Activated T-helper 2 cell treated with anti-CD3 and anti-CD28 coated beads, Interferon-gamma antibody, Interleukin-2, Interleukin-4, amounts not matched to agents 10 μg/mL and 5 μg/mL and 100 μg/mL, durations not matched to agents 14 hours and 24 hours and 36 hours (primary cell): ENCODE data around the gene MMEL1. TPM values are rescaled to one million over a fixed set of nuclear protein-coding genes. Genes with fewer than 3 reads are reported as not detected.
"Not testable (repeated sequence)": the region's sequence is repeated elsewhere in the genome, so short reads cannot be mapped to it uniquely, and the experiment has no call there.

Experiments
- DNase-seq: peaks from one replicate; pipeline ENCODE4 v3.0.0; 2021; ENCODE audit warnings: low spot score
- H3K27ac Mint-ChIP-seq: one replicate; pipeline ENCODE4 v1.8.0; 2021; ENCODE audit warnings: mixed read lengths
- H3K27me3 Mint-ChIP-seq: one replicate; pipeline ENCODE4 v1.8.0; 2021; ENCODE audit warnings: low read depth, mixed read lengths
- H3K36me3 Mint-ChIP-seq: one replicate; pipeline ENCODE4 v1.8.0; 2021; ENCODE audit warnings: low read depth, mixed read lengths
- H3K4me1 Mint-ChIP-seq: one replicate; pipeline ENCODE4 v1.8.0; 2021; ENCODE audit warnings: low read depth, mixed read lengths
- H3K4me3 Mint-ChIP-seq: one replicate; pipeline ENCODE4 v1.8.0; 2021; ENCODE audit warnings: low read depth, mild to moderate bottlenecking, moderate library complexity, mixed read lengths
- H3K9me3 Mint-ChIP-seq: one replicate; pipeline ENCODE4 v1.8.0; 2021; ENCODE audit warnings: mixed read lengths
- intact Hi-C: fragments of 100-400 bp; cut with micrococcal nuclease; formaldehyde crosslinking; loops from one replicate; pipeline ENCODE4 v1.15.1; 2023
- total RNA-seq: library from RNA; stranded (reverse); gene quantifications from 2 replicates; pipeline ENCODE4 v1.2.3, GENCODE V29; 2022

The MMEL1 gene
- total RNA-seq, 1 donor from 2014 or later: 0.73 TPM

DNA sequence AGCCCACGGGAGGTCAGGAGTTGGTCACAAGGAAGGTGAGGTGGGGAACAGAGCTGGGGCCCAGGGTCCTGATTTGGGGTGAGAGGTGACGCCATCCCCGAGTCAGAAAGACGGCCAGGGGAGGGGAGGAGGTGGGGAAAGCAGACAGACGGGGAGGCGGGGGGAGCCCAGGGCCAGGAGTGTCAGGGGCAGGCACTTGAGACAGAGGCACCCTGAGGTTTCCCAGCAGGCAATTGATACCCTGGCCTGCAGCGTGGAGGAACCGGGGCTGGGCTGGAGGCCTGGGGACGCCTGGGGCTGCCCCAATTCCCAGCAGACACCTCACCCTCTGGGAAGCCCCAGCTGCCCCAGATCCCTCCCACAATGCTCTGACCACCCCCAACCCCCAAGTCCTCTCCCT lies 79.7 kb downstream of the MMEL1 start:
- peaks cover 21% of the 10 kb centered on the region for H3K4me1 Mint-ChIP-seq
- H3K36me3 Mint-ChIP-seq: peaks cover 33% of the 10 kb centered on the region
- H3K9me3 Mint-ChIP-seq, H3K27ac Mint-ChIP-seq, DNase-seq, H3K4me3 Mint-ChIP-seq, H3K27me3 Mint-ChIP-seq: not testable (repeated sequence)
- intact Hi-C loops: loop anchor here (10.0 kb wide), 1 partner anchor 1148 kb away; the partner anchor contains the start of gene MRPL20

- H3K36me3 Mint-ChIP-seq: peaks cover 26% of the 10 kb centered on the region
- intact Hi-C loops: loop anchor here (10.0 kb wide), 1 partner anchor 1147 kb away; the partner anchor contains the start of gene MRPL20
- peaks cover 26% of the 10 kb centered on the region for H3K4me1 Mint-ChIP-seq
- H3K4me3 Mint-ChIP-seq: no peak overlapping the region
- no peak overlapping the region for H3K27ac Mint-ChIP-seq
- H3K9me3 Mint-ChIP-seq: no peaks in the 10 kb centered on the region
- H3K27me3 Mint-ChIP-seq: no peaks in the 10 kb centered on the region
- DNase-seq: no peak
These were observed 80.6 kb downstream of the MMEL1 start for GRCh38 chr1:2552189-2552588.

DNA sequence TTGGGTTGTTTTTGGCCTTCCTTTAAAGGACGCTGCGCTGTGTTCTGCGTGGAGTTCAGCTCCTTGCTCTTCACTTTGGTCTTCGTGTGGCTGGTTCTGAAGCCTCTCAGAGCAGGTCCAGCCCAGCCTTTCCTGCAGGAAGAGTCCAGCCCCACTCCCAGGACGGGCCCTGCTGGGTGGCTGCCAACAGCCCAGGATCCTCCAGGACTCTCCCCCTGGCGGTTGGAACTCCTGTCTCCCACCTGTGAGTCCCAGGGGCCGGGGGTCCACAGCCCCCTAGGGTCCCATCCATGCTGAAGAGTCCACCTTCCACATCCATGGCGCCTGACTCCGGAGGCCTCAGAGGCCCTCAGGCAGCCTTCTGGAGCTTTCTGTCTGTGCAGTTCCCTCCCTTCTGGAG lies 81.3 kb downstream of the MMEL1 start:
- not testable (repeated sequence) for H3K27me3 Mint-ChIP-seq, H3K9me3 Mint-ChIP-seq, H3K4me3 Mint-ChIP-seq, DNase-seq
- peaks cover 21% of the 10 kb centered on the region for H3K36me3 Mint-ChIP-seq
- H3K27ac Mint-ChIP-seq: peak overlapping the region; percentile 17
- intact Hi-C loops: loop anchor here (10.0 kb wide), 1 partner anchor 1147 kb away; the partner anchor contains the start of gene MRPL20
- H3K4me1 Mint-ChIP-seq: peaks cover 26% of the 10 kb centered on the region

DNA sequence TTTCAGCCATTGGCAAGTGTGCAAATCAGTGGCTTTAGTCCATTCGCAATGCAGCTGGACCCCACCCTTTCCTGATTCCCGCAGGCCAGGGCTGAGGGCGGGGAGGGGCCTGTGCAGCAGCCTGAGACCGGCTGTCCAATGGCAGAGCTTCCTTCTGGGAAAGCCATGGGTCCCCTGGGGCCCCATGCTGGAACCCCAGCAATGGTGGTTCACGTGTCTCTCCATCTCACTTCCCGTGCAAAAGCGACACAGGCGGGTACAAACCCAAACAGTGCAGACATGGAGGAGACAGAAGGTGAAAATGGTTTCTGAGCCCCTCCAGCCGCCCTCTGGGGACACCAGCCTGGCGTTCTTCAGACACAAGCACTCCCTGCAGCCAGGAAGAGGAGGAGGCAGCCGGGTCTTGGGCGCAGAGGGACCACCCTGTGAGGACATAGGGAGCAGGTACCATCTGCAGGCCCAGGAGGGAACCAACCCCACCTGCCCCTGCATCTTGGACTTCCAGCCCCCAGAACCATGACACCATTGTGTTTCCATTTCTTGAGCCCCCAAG lies 82.4 kb downstream of the MMEL1 start:
- H3K27me3 Mint-ChIP-seq, DNase-seq, H3K27ac Mint-ChIP-seq, H3K4me3 Mint-ChIP-seq, H3K9me3 Mint-ChIP-seq: not testable (repeated sequence)
- intact Hi-C loops: loop anchor here (10.0 kb wide), 1 partner anchor 1146 kb away; the partner anchor contains the start of gene MRPL20
- peaks cover 14% of the 10 kb centered on the region for H3K36me3 Mint-ChIP-seq
- peaks cover 26% of the 10 kb centered on the region for H3K4me1 Mint-ChIP-seq

DNA sequence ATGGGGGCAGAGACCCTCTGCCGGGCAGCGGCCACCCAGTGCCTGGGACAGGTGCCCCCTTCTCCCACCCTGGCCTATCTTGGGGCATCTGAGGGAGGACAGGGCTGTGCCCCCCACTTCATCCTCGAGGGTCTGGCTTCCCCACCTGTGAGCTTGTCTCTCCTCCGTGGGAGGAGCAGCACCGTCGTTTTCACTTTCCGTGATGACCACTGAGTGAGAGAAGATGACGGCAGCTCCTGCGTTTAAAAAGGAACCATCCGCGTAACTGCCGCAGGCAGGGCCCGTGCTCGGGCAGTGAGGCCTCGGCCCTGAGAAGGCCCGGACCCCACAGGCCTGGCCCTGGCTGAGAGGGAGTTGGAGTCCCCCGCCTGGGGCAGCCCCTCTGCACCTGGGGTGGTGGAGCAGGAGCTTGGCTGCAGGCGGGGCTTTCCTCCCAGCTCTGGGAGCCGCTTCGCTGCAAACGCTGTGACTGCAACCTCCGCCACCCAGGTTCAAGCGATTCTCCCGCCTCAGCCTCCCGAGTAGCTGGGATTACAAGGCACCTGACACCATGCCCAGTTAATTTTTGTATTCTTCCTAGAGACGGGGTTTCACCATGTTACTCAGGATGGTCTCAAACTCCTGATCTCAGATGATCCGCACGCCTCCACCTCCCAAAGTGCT lies 83.3 kb downstream of the MMEL1 start:
- H3K27ac Mint-ChIP-seq: peak overlapping the region; percentile 95
- not testable (repeated sequence) for H3K9me3 Mint-ChIP-seq, DNase-seq, H3K27me3 Mint-ChIP-seq
- H3K4me3 Mint-ChIP-seq: peak overlapping the region; percentile 37
- peaks cover 22% of the 10 kb centered on the region for H3K4me1 Mint-ChIP-seq
- intact Hi-C loops: loop anchor here (10.0 kb wide), 2 partner anchors 95 to 1145 kb away; partner anchors contain the start of gene MRPL20
- peaks cover 11% of the 10 kb centered on the region for H3K36me3 Mint-ChIP-seq

DNA sequence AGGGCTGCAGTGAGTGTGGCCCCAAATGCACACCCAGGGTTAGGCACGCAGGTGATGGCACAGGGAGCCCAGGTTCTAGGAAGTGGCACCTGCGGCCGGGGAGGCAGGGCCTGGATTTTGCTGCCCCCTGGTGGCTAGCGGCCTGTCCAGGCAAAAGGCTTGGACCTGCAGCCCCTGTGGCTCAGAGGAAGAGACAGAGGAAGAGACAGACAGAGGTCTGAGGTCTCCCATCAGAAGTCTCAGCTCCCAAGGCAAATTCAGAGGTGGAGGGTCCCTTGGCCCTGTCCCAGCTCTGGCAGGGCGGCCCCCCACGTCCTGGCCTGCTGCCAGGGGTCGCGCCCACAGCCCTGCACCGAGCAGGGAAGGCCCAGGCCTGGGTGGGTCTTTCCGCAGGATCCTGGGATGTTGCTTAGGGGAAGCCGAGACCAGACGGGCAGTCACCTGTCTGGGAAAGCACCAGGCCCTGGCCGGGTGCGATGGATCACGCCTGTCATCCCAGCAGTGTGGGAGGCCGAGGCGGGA lies 84.7 kb downstream of the MMEL1 start:
- DNase-seq: peak; percentile 73
- Mint-ChIP-seq H3K27me3 (no peaks in the 10 kb centered on the region), H3K4me3 (peak overlapping the region; percentile 85), H3K4me1 (peaks cover 15% of the 10 kb centered on the region), H3K9me3 (no peaks in the 10 kb centered on the region), H3K36me3 (peaks cover 10% of the 10 kb centered on the region), H3K27ac (peak overlapping the region; percentile 95)
- intact Hi-C loops: loop anchor here (1.0 to 10.0 kb wide), 3 partner anchors 8 to 97 kb away; partner anchors contain the start of gene TNFRSF14

DNA sequence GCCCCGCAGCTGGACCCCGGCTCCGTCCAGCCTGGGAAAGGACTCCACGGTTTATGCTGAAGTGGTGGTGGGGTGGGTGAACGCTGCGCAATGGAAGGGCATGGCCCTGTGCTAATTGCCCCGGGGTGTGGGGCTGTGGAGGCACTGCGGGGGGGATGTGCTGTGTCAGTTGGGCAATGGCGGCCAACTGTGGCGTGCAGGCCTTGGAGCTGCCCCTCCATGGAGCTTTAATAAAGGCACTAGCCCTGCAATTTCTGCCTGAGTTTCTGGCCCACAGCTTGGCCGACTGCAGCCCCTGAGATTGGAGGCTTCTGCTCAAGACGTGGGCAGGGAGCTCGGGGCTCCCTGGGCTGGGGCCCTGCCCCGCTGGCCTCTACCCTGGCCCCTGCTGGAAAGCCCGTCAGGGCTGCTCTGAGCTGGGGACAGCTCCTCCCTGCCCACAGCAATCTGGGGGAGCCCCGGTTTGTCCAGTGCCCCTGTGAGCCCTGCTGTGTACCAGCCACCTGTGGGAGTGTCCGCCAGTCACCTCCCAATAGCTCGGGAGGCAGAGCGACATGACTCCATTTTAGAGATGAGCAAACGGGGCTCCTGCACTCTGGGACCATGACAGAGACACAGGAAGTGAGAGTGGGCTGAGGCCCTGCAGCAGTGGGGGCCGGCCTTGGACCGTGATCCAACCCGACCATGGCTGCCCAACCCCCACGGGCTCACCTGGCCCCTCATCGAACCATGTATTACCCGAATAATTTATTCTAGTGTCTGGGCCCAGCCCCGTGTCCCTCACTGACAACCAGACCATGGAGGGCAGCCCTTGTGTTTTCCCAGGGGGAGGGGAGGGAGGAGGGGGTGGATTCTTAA lies 85.4 kb downstream of the MMEL1 start:
- intact Hi-C loops: loop anchor here (1.0 to 10.0 kb wide), 5 partner anchors 9 to 133 kb away; partner anchors contain the start of genes PANK4 and TNFRSF14
- H3K9me3 Mint-ChIP-seq: no peaks in the 10 kb centered on the region
- peak; percentile 46 for DNase-seq
- no peaks in the 10 kb centered on the region for H3K27me3 Mint-ChIP-seq
- H3K27ac Mint-ChIP-seq: peak overlapping the region; percentile 95
- H3K4me1 Mint-ChIP-seq: peaks cover 15% of the 10 kb centered on the region
- peaks cover 10% of the 10 kb centered on the region for H3K36me3 Mint-ChIP-seq
- peak overlapping the region; percentile 85 for H3K4me3 Mint-ChIP-seq

- no peaks in the 10 kb centered on the region for H3K9me3 Mint-ChIP-seq
- peaks cover 15% of the 10 kb centered on the region for H3K4me1 Mint-ChIP-seq
- peaks cover 3% of the 10 kb centered on the region for H3K27me3 Mint-ChIP-seq
- H3K4me3 Mint-ChIP-seq: peak overlapping the region; percentile 85
- H3K36me3 Mint-ChIP-seq: peaks cover 10% of the 10 kb centered on the region
- DNase-seq: peak; percentile 88
- H3K27ac Mint-ChIP-seq: peak overlapping the region; percentile 95
- intact Hi-C loops: loop anchor here (1.0 to 10.0 kb wide), 3 partner anchors 20 to 132 kb away; partner anchors contain the start of gene PANK4
These were observed 86.2 kb downstream of the MMEL1 start for GRCh38 chr1:2546515-2547209.

- Mint-ChIP-seq H3K27me3 (peaks cover 7% of the 10 kb centered on the region), H3K9me3 (no peaks in the 10 kb centered on the region), H3K27ac (no peak overlapping the region), H3K4me1 (peaks cover 15% of the 10 kb centered on the region), H3K4me3 (peak overlapping the region; percentile 85), H3K36me3 (peaks cover 5% of the 10 kb centered on the region)
- peak; percentile 86 for DNase-seq
- intact Hi-C loops: loop anchor here (10.0 kb wide), 1 partner anchor 99 kb away; no protein-coding TSS in a partner anchor
These were observed 86.9 kb downstream of the MMEL1 start for GRCh38 chr1:2545754-2546514.

GRCh38 chr1:2544875-2545640 lies 87.8 kb downstream of the MMEL1 start:
- Mint-ChIP-seq H3K4me3 (no peak overlapping the region), H3K9me3 (no peaks in the 10 kb centered on the region), H3K27ac (no peak overlapping the region), H3K36me3 (peaks cover 3% of the 10 kb centered on the region), H3K4me1 (peaks cover 13% of the 10 kb centered on the region), H3K27me3 (peaks cover 7% of the 10 kb centered on the region)
- intact Hi-C loops: loop anchor here (10.0 kb wide), 1 partner anchor 100 kb away; no protein-coding TSS in a partner anchor
- no peak for DNase-seq
